Lung (tissue), 12 donors: ENCODE results near the gene OLFM2. TPM values are rescaled to one million over a fixed set of nuclear protein-coding genes. Genes with fewer than 3 reads are reported as not detected.
A peak's percentile ranks its signal among the peaks of the same experiment; 100 is the strongest.

Experiments
- ATAC-seq: fragments of 200-7000 bp; cut with Tn5 transposase; one replicate; pipeline ENCODE4 v1.9.1; 2020; ENCODE audit warnings: moderate number of reproducible peaks; ENCODE audit not compliant: insufficient read depth, low FRiP score
- DNase-seq, 3 donors: peaks; one replicate each; pipeline ENCODE4 v3.0.0-alpha.2; 2013 to 2017
- H3K27ac ChIP-seq, 2 donors: one replicate each; pipeline ENCODE4 v1.5.1; 2013; ENCODE audit warnings: mild to moderate bottlenecking in 2 of 2, moderate library complexity in 2 of 2, control low read depth in 1 of 2, inconsistent platforms in 1 of 2, low read depth in 1 of 2, low read length in 1 of 2
- H3K27me3 ChIP-seq, 3 donors: one replicate each; pipeline ENCODE4 v1.5.1; 2013; ENCODE audit warnings: low read length in 2 of 3; ENCODE audit not compliant: control insufficient read depth in 3 of 3, insufficient read depth in 3 of 3
- H3K36me3 ChIP-seq, 4 donors: one replicate each; pipeline ENCODE4 v1.5.1; 2013; ENCODE audit warnings: low read length in 4 of 4, mild to moderate bottlenecking in 1 of 4, moderate library complexity in 1 of 4; ENCODE audit not compliant: control insufficient read depth in 4 of 4, insufficient read depth in 4 of 4
- H3K4me1 ChIP-seq, 5 donors: one replicate each; pipeline ENCODE4 v1.5.1; 2013; ENCODE audit warnings: low read length in 5 of 5, mild to moderate bottlenecking in 2 of 5, moderate library complexity in 1 of 5; ENCODE audit not compliant: control insufficient read depth in 5 of 5, insufficient read depth in 5 of 5
- H3K4me3 ChIP-seq: one replicate; pipeline ENCODE4 v1.5.1; 2013; ENCODE audit warnings: mild to moderate bottlenecking, control low read depth, moderate library complexity
- H3K9ac ChIP-seq, 2 donors: one replicate each; pipeline ENCODE4 v1.5.1; 2013; ENCODE audit warnings: low read length in 2 of 2, control low read depth in 1 of 2; ENCODE audit not compliant: insufficient read depth in 1 of 2
- H3K9me3 ChIP-seq, 4 donors: one replicate each; pipeline ENCODE4 v1.5.1; 2013; ENCODE audit warnings: low read length in 3 of 4, mild to moderate bottlenecking in 1 of 4, moderate library complexity in 1 of 4; ENCODE audit not compliant: control insufficient read depth in 4 of 4, insufficient read depth in 3 of 4
- WGBS, 2 donors: extraction: QIAGEN DNeasy Blood & Tissue Kit; methylation state at CpG; one replicate each; pipeline ENCODE4 v1.1.7; 2013; 5-methylcytosine and 5-hydroxymethylcytosine counted together
- polyA plus RNA-seq, 2 donors: library from polyadenylated mRNA; stranded (reverse); fragments of 200-250 nt; gene quantifications; one replicate each; pipeline ENCODE4 v1.2.1, GENCODE V29; 2013
- total RNA-seq, 2 donors: library from RNA; depleted of rRNA in 1 of 2; stranded (reverse); fragments of >200 nt in 1 of 2; gene quantifications; one replicate each; pipeline ENCODE4 v1.2.1, GENCODE V29; 2014 to 2021
- TF ChIP-seq, protein P1 (sequence below): IDR thresholded peaks from 2 replicates; pipeline ENCODE4 v1.5.1; 2012; ENCODE audit warnings: mild to moderate bottlenecking; ENCODE audit errors: control extremely low read depth, extremely low read depth
- donor health status: control.
- donor health status: control.
- donor health status: Bipolar disorder and iron deficiency.
- donor health status: healthy.
- donor health status: DM: yes; HTN: yes; CAD: no.

Gene OLFM2
- total and polyA plus RNA-seq, 4 donors, result 2.2 to 14.3 (median 8.8) TPM

DNA sequence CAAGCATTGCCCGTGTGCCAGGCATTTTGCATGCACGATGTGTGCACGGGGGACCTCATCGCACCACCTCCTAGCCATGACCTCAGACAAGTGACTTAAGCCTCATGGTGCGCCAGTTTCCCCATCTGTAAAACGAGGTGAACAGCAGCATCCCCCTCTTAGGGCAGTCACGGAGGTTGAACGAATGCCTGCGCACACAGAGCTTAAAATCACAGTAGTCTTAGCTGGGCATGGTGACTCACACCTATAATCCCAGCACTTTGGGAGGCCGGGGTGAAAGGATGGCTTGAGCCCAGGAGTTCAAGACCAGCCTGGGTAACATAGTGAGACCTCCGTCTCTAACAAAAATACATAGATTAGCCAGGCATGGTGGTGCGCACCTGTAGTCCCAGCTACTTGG lies 52.6 kb downstream of the OLFM2 start:
- H3K9me3 ChIP-seq, result no peaks in the 10 kb centered on the region
- no peak overlapping the region for H3K27ac ChIP-seq
- no peaks in the 10 kb centered on the region for H3K4me1 ChIP-seq
- TF ChIP-seq, protein P1, sequence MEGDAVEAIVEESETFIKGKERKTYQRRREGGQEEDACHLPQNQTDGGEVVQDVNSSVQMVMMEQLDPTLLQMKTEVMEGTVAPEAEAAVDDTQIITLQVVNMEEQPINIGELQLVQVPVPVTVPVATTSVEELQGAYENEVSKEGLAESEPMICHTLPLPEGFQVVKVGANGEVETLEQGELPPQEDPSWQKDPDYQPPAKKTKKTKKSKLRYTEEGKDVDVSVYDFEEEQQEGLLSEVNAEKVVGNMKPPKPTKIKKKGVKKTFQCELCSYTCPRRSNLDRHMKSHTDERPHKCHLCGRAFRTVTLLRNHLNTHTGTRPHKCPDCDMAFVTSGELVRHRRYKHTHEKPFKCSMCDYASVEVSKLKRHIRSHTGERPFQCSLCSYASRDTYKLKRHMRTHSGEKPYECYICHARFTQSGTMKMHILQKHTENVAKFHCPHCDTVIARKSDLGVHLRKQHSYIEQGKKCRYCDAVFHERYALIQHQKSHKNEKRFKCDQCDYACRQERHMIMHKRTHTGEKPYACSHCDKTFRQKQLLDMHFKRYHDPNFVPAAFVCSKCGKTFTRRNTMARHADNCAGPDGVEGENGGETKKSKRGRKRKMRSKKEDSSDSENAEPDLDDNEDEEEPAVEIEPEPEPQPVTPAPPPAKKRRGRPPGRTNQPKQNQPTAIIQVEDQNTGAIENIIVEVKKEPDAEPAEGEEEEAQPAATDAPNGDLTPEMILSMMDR, result no peak
- no peak for ATAC-seq
- no peak overlapping the region for H3K4me3 ChIP-seq
- no peak for DNase-seq
- H3K36me3 ChIP-seq, result no peaks in the 10 kb centered on the region
- no peak overlapping the region for H3K9ac ChIP-seq
- no peaks in the 10 kb centered on the region for H3K27me3 ChIP-seq
- WGBS, 2 donors, result 78 to 88% methylated on average over 12 of the region's 12 CpGs

DNA sequence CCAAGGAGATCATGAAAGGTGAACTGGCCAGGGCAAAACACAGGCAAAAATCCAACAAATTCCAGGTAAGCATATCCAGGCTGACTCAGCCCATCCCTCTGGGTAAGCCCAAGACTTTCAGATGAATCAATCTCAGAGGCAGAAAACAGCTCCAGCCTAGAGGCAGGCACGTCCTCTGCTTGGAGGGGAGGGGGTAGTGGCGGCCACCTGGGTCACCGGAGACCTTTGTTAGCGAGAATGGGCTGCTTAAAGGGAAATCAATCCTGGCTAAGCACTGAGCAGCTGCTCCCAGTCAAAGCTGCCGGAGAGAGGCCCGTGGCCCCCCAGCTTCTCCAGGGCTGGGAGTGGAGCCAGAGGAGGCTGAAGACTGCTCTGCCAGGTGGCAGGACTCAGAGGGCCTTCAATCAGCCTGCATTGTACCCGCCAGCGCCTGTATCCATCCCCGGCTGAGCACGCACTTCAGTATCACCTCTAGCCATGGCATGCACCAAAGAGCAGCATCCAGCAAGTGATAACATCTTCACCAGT lies 53.0 kb downstream of the OLFM2 start:
- Histone ChIP-seq H3K4me1 (no peaks in the 10 kb centered on the region), H3K27me3 (no peaks in the 10 kb centered on the region), H3K4me3 (no peak overlapping the region), H3K9ac (no peak overlapping the region), H3K27ac (no peak overlapping the region), H3K36me3 (no peaks in the 10 kb centered on the region), H3K9me3 (no peaks in the 10 kb centered on the region)
- ATAC-seq (no peak), DNase-seq (peak in 2 of 3 donors; percentile 34 to 63)
- 54 to 77% methylated on average over 10 of the region's 10 CpGs for WGBS, 2 donors
- TF ChIP-seq, protein P1, result no peak

DNA sequence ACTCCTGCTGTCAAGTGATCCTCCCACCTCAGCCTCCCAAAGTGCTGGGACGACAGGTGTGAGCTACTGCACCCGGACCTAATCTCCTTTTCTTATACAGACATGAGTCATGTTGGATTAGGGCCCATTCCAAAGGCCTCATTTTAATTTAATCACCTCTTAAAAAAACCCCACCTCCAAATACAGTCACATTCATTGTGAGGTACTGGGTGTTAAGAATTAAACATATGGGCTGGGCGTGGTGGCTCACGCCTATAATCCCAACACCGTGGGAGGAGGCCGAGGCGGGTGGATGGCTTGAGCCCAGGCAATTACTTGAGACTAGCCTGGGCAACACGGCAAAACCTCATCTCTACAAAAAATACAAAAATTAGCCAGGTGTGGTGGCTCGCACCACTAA lies 54.6 kb downstream of the OLFM2 start:
- Histone ChIP-seq H3K27me3 (no peaks in the 10 kb centered on the region), H3K36me3 (no peaks in the 10 kb centered on the region), H3K4me3 (no peak overlapping the region), H3K9ac (no peak overlapping the region), H3K9me3 (peaks cover 0 to 4% (median 0%) of the 10 kb centered on the region in 4 donors), H3K27ac (no peak overlapping the region), H3K4me1 (no peaks in the 10 kb centered on the region)
- WGBS, 2 donors, result 86 to 91% methylated on average over 9 of the region's 9 CpGs
- TF ChIP-seq, protein P1, result no peak
- DNase-seq (no peak), ATAC-seq (no peak)
